GM23338 (cell line): ENCODE data around the gene CYB5D1. TPM values are rescaled to one million over a fixed set of nuclear protein-coding genes. Genes with fewer than 3 reads are reported as not detected.
A peak's percentile ranks its signal among the peaks of the same experiment; 100 is the strongest.

Experiments
- ATAC-seq: fragments of 200-7000 bp; cut with Tn5 transposase; 3 replicates; pipeline ENCODE4 v1.9.1; 2020
- DNase-seq: peaks from one replicate; pipeline ENCODE4 v3.0.0-alpha.2; 2015; ENCODE audit warnings: low spot score
- H2AFZ ChIP-seq: fragments of 200-600 bp; sonication (generic); 2 replicates; pipeline ENCODE4 v1.8.0; 2016; ENCODE audit warnings: antibody characterized with exemption, mild to moderate bottlenecking, moderate library complexity
- H3F3A ChIP-seq: fragments of 200-600 bp; sonication (generic); replicated peaks from 2 replicates; pipeline ENCODE4 v1.8.0; 2017; ENCODE audit warnings: antibody characterized with exemption, mixed run types, low read depth
- H3K27ac ChIP-seq: fragments of 200-600 bp; sonication (generic); 2 replicates; pipeline ENCODE4 v1.6.1; 2016; ENCODE audit warnings: low read depth
- H3K27me3 ChIP-seq: fragments of 200-600 bp; sonication (generic); 2 replicates; pipeline ENCODE4 v1.8.0; 2016; ENCODE audit warnings: mild to moderate bottlenecking, mixed run types, moderate library complexity; ENCODE audit not compliant: insufficient read depth
- H3K36me3 ChIP-seq: fragments of 200-600 bp; sonication (generic); 2 replicates; pipeline ENCODE4 v1.8.0; 2016; ENCODE audit warnings: mild to moderate bottlenecking; ENCODE audit not compliant: insufficient read depth
- H3K4me1 ChIP-seq: fragments of 200-600 bp; sonication (generic); 2 replicates; pipeline ENCODE4 v1.8.0; 2016; ENCODE audit warnings: mild to moderate bottlenecking, moderate library complexity; ENCODE audit not compliant: insufficient read depth
- H3K4me2 ChIP-seq: fragments of 200-600 bp; sonication (generic); 2 replicates; pipeline ENCODE4 v1.7.1; 2017; ENCODE audit warnings: mixed run types
- H3K4me3 ChIP-seq: fragments of 200-600 bp; sonication (generic); 2 replicates; pipeline ENCODE4 v1.6.1; 2016; ENCODE audit warnings: mixed run types
- H3K79me2 ChIP-seq: fragments of 200-600 bp; sonication (generic); replicated peaks from 2 replicates; pipeline ENCODE4 v1.8.0; 2017; ENCODE audit warnings: mild to moderate bottlenecking; ENCODE audit not compliant: insufficient read depth
- H3K9me2 ChIP-seq: fragments of 200-600 bp; sonication (generic); 2 replicates; pipeline ENCODE4 v1.8.0; 2017; ENCODE audit not compliant: insufficient read depth
- H4K20me1 ChIP-seq: fragments of 200-600 bp; sonication (generic); replicated peaks from 2 replicates; pipeline ENCODE4 v1.8.0; 2017; ENCODE audit warnings: mild to moderate bottlenecking; ENCODE audit not compliant: insufficient read depth
- H3K27ac Mint-ChIP-seq: 2 replicates; pipeline ENCODE4 v1.8.0; 2020; ENCODE audit warnings: inconsistent platforms, mild to moderate bottlenecking, moderate library complexity, mixed read lengths
- H3K27me3 Mint-ChIP-seq: 3 replicates; pipeline ENCODE4 v1.8.0; 2022; ENCODE audit warnings: low read depth, mild to moderate bottlenecking, moderate library complexity, mixed read lengths, inconsistent platforms; ENCODE audit not compliant: insufficient read depth, poor library complexity
- H3K36me3 Mint-ChIP-seq: 3 replicates; pipeline ENCODE4 v1.8.0; 2021; ENCODE audit warnings: low read depth, mild to moderate bottlenecking, inconsistent platforms, moderate library complexity, mixed read lengths
- H3K4me1 Mint-ChIP-seq: 3 replicates; pipeline ENCODE4 v1.8.0; 2020; ENCODE audit warnings: mild to moderate bottlenecking, inconsistent platforms, mixed read lengths
- H3K4me3 Mint-ChIP-seq: 3 replicates; pipeline ENCODE4 v1.8.0; 2021; ENCODE audit warnings: moderate library complexity, mild to moderate bottlenecking, inconsistent platforms, mixed read lengths
- H3K9me3 Mint-ChIP-seq: 3 replicates; pipeline ENCODE4 v1.8.0; 2020; ENCODE audit warnings: moderate library complexity, mild to moderate bottlenecking, inconsistent platforms, mixed read lengths
- CREB1 ChIP-seq: fragments of 250-450 bp; sonication (Bioruptor Pico); IDR thresholded peaks from 2 replicates; pipeline ENCODE4 v1.5.0; 2020; ENCODE audit warnings: low read depth, mild to moderate bottlenecking, moderate library complexity
- ETS1 ChIP-seq: IDR thresholded peaks from 2 replicates; pipeline ENCODE4 v1.6.1; 2016; ENCODE audit warnings: antibody characterized with exemption
- EZH2 ChIP-seq: fragments of 200-600 bp; sonication (generic); IDR thresholded peaks from one replicate; pipeline ENCODE4 v1.8.0; 2017; ENCODE audit warnings: antibody characterized with exemption, mild to moderate bottlenecking, low read depth; ENCODE audit not compliant: unreplicated experiment
- NANOG ChIP-seq: IDR thresholded peaks from 2 replicates; pipeline ENCODE4 v1.6.1; 2016; ENCODE audit warnings: antibody characterized with exemption, borderline replicate concordance
- POLR2AphosphoS5 ChIP-seq: IDR thresholded peaks from 2 replicates; pipeline ENCODE4 v1.6.1; 2016; ENCODE audit warnings: antibody characterized with exemption, low read depth
- ZNF114 ChIP-seq: fragments of 250-450 bp; sonication (Bioruptor Pico); IDR thresholded peaks from 2 replicates; pipeline ENCODE4 v1.5.0; 2020; ENCODE audit warnings: mild to moderate bottlenecking, moderate library complexity
- polyA plus RNA-seq: library from polyadenylated mRNA; unstranded; fragments of >200 nt; fragmentation: Nextera tagmentation; extraction: Ambion mirVana; gene quantifications from 2 replicates; pipeline ENCODE4 v1.2.1, GENCODE V29; 2016
- total RNA-seq: library from RNA; depleted of rRNA; stranded (reverse); fragments of >200 nt; shearing (Covaris generic); gene quantifications from 2 replicates; pipeline ENCODE4 v1.2.3, GENCODE V29; 2014
- TF ChIP-seq, protein P1 (sequence below), 2 experiments: fragments of 200-600 bp in 1 of 2; sonication (generic) in 1 of 2; conservative IDR thresholded peaks; 2 replicates each; pipeline versions ENCODE4 v1.5.1 to v1.6.1; 2016 to 2017; ENCODE audit warnings: antibody characterized with exemption in 2 of 2, low read depth in 2 of 2, mild to moderate bottlenecking in 2 of 2, moderate library complexity in 1 of 2
- TF ChIP-seq, protein P2 (sequence below): fragments of 250-450 bp; sonication (Bioruptor Pico); IDR thresholded peaks from 2 replicates; pipeline ENCODE4 v1.5.0; 2020; ENCODE audit warnings: mild to moderate bottlenecking, moderate library complexity
- TF ChIP-seq, protein P3 (sequence below): IDR thresholded peaks from one replicate; pipeline ENCODE4 v1.6.1; 2018; ENCODE audit warnings: antibody characterized with exemption; ENCODE audit not compliant: unreplicated experiment

The CYB5D1 gene
- total and polyA plus RNA-seq, 2 experiments from 2014 or later = 3.5 to 8.4 TPM

DNA sequence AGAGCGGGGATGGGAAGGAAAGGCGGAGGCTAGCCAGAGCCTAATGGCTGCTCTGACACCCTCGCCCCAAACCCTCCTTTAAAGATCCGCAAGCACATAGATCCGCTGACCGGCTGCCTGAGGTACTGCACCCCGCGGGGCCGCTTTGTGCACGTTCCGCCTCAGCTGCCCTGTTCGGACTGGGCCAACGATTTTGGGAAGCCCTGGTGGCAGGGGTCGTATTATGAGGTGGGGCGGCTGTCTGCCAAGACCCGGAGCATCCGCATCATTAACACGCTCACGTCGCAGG, 663 bp downstream of the CYB5D1 start:
- TF ChIP-seq, protein P1, sequence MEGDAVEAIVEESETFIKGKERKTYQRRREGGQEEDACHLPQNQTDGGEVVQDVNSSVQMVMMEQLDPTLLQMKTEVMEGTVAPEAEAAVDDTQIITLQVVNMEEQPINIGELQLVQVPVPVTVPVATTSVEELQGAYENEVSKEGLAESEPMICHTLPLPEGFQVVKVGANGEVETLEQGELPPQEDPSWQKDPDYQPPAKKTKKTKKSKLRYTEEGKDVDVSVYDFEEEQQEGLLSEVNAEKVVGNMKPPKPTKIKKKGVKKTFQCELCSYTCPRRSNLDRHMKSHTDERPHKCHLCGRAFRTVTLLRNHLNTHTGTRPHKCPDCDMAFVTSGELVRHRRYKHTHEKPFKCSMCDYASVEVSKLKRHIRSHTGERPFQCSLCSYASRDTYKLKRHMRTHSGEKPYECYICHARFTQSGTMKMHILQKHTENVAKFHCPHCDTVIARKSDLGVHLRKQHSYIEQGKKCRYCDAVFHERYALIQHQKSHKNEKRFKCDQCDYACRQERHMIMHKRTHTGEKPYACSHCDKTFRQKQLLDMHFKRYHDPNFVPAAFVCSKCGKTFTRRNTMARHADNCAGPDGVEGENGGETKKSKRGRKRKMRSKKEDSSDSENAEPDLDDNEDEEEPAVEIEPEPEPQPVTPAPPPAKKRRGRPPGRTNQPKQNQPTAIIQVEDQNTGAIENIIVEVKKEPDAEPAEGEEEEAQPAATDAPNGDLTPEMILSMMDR (conservative IDR thresholded peaks at IDR 0.05; ENCODE audit: low read depth in 2 of 2) = peak; percentile 24 to 33
- TF ChIP-seq POLR2AphosphoS5 = no peak
- Mint-ChIP-seq H3K27ac (no peak overlapping the region; the same call in 1 of the 2 replicates), H3K4me1 (peaks cover 20% of the 10 kb centered on the region), H3K27me3 (peaks cover 1% of the 10 kb centered on the region), H3K9me3 (no peaks in the 10 kb centered on the region; the same call in 2 of the 3 replicates), H3K36me3 (no peaks in the 10 kb centered on the region; the same call in 2 of the 3 replicates), H3K4me3 (no peak overlapping the region)
- H3K36me3 ChIP-seq = no peaks in the 10 kb centered on the region; the same call in 1 of the 2 replicates
- peak; percentile 89 for DNase-seq
- peak; percentile 22 for ATAC-seq
- peaks cover 14% of the 10 kb centered on the region; the same call in 1 of the 2 replicates for H3F3A ChIP-seq
- peaks cover 10% of the 10 kb centered on the region for H4K20me1 ChIP-seq
- peaks cover 39% of the 10 kb centered on the region for H3K4me1 ChIP-seq
- peak overlapping the region; percentile 55 for H3K4me3 ChIP-seq
- no peaks in the 10 kb centered on the region for H3K9me2 ChIP-seq
- peaks cover 7% of the 10 kb centered on the region for H3K79me2 ChIP-seq
- H3K4me2 ChIP-seq = peak overlapping the region; percentile 99
- H3K27me3 ChIP-seq = peaks cover 34% of the 10 kb centered on the region
- H3K27ac ChIP-seq = no peak overlapping the region
- peak overlapping the region; percentile 15 for H2AFZ ChIP-seq

GRCh38 chr17:7859028-7859427, 1.2 kb downstream of the CYB5D1 start:
- peaks cover 14% of the 10 kb centered on the region; the same call in 1 of the 2 replicates for H3F3A ChIP-seq
- H3K27ac ChIP-seq = no peak overlapping the region
- peaks cover 36% of the 10 kb centered on the region for H3K4me1 ChIP-seq
- H3K9me2 ChIP-seq = no peaks in the 10 kb centered on the region
- H3K79me2 ChIP-seq = peaks cover 7% of the 10 kb centered on the region
- H3K27me3 ChIP-seq = peaks cover 29% of the 10 kb centered on the region
- H3K4me2 ChIP-seq = peak overlapping the region; percentile 99
- Mint-ChIP-seq H3K36me3 (no peaks in the 10 kb centered on the region; the same call in 2 of the 3 replicates), H3K27me3 (peaks cover 1% of the 10 kb centered on the region), H3K4me3 (no peak overlapping the region), H3K9me3 (no peaks in the 10 kb centered on the region; the same call in 2 of the 3 replicates), H3K4me1 (peaks cover 16% of the 10 kb centered on the region), H3K27ac (no peak overlapping the region)
- ATAC-seq (no peak), DNase-seq (no peak)
- no peaks in the 10 kb centered on the region; the same call in 1 of the 2 replicates for H3K36me3 ChIP-seq
- TF ChIP-seq, protein P2, sequence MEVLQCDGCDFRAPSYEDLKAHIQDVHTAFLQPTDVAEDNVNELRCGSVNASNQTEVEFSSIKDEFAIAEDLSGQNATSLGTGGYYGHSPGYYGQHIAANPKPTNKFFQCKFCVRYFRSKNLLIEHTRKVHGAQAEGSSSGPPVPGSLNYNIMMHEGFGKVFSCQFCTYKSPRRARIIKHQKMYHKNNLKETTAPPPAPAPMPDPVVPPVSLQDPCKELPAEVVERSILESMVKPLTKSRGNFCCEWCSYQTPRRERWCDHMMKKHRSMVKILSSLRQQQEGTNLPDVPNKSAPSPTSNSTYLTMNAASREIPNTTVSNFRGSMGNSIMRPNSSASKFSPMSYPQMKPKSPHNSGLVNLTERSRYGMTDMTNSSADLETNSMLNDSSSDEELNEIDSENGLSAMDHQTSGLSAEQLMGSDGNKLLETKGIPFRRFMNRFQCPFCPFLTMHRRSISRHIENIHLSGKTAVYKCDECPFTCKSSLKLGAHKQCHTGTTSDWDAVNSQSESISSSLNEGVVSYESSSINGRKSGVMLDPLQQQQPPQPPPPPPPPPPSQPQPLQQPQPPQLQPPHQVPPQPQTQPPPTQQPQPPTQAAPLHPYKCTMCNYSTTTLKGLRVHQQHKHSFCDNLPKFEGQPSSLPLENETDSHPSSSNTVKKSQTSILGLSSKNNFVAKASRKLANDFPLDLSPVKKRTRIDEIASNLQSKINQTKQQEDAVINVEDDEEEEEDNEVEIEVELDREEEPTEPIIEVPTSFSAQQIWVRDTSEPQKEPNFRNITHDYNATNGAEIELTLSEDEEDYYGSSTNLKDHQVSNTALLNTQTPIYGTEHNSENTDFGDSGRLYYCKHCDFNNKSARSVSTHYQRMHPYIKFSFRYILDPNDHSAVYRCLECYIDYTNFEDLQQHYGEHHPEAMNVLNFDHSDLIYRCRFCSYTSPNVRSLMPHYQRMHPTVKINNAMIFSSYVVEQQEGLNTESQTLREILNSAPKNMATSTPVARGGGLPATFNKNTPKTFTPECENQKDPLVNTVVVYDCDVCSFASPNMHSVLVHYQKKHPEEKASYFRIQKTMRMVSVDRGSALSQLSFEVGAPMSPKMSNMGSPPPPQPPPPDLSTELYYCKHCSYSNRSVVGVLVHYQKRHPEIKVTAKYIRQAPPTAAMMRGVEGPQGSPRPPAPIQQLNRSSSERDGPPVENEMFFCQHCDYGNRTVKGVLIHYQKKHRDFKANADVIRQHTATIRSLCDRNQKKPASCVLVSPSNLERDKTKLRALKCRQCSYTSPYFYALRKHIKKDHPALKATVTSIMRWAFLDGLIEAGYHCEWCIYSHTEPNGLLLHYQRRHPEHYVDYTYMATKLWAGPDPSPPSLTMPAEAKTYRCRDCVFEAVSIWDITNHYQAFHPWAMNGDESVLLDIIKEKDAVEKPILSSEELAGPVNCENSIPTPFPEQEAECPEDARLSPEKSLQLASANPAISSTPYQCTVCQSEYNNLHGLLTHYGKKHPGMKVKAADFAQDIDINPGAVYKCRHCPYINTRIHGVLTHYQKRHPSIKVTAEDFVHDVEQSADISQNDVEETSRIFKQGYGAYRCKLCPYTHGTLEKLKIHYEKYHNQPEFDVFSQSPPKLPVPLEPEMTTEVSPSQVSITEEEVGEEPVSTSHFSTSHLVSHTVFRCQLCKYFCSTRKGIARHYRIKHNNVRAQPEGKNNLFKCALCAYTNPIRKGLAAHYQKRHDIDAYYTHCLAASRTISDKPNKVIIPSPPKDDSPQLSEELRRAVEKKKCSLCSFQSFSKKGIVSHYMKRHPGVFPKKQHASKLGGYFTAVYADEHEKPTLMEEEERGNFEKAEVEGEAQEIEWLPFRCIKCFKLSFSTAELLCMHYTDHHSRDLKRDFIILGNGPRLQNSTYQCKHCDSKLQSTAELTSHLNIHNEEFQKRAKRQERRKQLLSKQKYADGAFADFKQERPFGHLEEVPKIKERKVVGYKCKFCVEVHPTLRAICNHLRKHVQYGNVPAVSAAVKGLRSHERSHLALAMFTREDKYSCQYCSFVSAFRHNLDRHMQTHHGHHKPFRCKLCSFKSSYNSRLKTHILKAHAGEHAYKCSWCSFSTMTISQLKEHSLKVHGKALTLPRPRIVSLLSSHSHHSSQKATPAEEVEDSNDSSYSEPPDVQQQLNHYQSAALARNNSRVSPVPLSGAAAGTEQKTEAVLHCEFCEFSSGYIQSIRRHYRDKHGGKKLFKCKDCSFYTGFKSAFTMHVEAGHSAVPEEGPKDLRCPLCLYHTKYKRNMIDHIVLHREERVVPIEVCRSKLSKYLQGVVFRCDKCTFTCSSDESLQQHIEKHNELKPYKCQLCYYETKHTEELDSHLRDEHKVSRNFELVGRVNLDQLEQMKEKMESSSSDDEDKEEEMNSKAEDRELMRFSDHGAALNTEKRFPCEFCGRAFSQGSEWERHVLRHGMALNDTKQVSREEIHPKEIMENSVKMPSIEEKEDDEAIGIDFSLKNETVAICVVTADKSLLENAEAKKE (CRISPR knock-in tag) = no peak
- no peak for TF ChIP-seq POLR2AphosphoS5
- TF ChIP-seq, protein P3, sequence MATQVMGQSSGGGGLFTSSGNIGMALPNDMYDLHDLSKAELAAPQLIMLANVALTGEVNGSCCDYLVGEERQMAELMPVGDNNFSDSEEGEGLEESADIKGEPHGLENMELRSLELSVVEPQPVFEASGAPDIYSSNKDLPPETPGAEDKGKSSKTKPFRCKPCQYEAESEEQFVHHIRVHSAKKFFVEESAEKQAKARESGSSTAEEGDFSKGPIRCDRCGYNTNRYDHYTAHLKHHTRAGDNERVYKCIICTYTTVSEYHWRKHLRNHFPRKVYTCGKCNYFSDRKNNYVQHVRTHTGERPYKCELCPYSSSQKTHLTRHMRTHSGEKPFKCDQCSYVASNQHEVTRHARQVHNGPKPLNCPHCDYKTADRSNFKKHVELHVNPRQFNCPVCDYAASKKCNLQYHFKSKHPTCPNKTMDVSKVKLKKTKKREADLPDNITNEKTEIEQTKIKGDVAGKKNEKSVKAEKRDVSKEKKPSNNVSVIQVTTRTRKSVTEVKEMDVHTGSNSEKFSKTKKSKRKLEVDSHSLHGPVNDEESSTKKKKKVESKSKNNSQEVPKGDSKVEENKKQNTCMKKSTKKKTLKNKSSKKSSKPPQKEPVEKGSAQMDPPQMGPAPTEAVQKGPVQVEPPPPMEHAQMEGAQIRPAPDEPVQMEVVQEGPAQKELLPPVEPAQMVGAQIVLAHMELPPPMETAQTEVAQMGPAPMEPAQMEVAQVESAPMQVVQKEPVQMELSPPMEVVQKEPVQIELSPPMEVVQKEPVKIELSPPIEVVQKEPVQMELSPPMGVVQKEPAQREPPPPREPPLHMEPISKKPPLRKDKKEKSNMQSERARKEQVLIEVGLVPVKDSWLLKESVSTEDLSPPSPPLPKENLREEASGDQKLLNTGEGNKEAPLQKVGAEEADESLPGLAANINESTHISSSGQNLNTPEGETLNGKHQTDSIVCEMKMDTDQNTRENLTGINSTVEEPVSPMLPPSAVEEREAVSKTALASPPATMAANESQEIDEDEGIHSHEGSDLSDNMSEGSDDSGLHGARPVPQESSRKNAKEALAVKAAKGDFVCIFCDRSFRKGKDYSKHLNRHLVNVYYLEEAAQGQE = no peak
- no peak for TF ChIP-seq NANOG
- TF ChIP-seq CREB1 = no peak
- no peak for TF ChIP-seq ETS1
- no peak for TF ChIP-seq ZNF114 (CRISPR knock-in tag)
- no peak for TF ChIP-seq EZH2
- H3K4me3 ChIP-seq = peak overlapping the region; percentile 55
- peaks cover 10% of the 10 kb centered on the region for H4K20me1 ChIP-seq
- no peak overlapping the region for H2AFZ ChIP-seq
